CD4-positive, alpha-beta memory T cell (primary cell): Measurements from ENCODE around the gene NFAT5. TPM values are rescaled to one million over a fixed set of nuclear protein-coding genes. Genes with fewer than 3 reads are reported as not detected.
"Not testable (repeated sequence)": the region's sequence is repeated elsewhere in the genome, so short reads cannot be mapped to it uniquely, and the experiment has no call there.

ENCODE experiments used
- CTCF ChIA-PET: fragments of 350-600 bp; sonication (Branson Sonifier 250); formaldehyde crosslinking; loops from one replicate; lab custom pipeline; 2021; ENCODE audit warnings: inconsistent platforms; ENCODE audit not compliant: partially characterized antibody; lab: Charles Lee
- POLR2A ChIA-PET: fragments of 350-600 bp; sonication (Branson Sonifier 250); formaldehyde crosslinking; loops from one replicate; lab custom pipeline; 2021; ENCODE audit not compliant: partially characterized antibody; lab: Charles Lee
- DNase-seq, 5 donors: peaks; one replicate each; pipeline versions ENCODE4 v3.0.0 to v3.0.0-alpha.2; 2020 to 2022; ENCODE audit warnings: mixed read lengths in 1 of 5
- H3K27ac ChIP-seq: one replicate; pipeline ENCODE4 v1.7.0; 2013; ENCODE audit warnings: low read depth, low read length
- H3K27me3 ChIP-seq: 2 replicates; pipeline ENCODE4 v1.7.0; 2013; ENCODE audit warnings: mild to moderate bottlenecking, low read length, moderate library complexity; ENCODE audit not compliant: insufficient read depth
- H3K36me3 ChIP-seq: 2 replicates; pipeline ENCODE4 v1.7.0; 2013; ENCODE audit warnings: mild to moderate bottlenecking, low read length, moderate library complexity; ENCODE audit not compliant: insufficient read depth
- H3K4me1 ChIP-seq: 2 replicates; pipeline ENCODE4 v1.7.0; 2013; ENCODE audit warnings: mild to moderate bottlenecking, low read length, moderate library complexity; ENCODE audit not compliant: insufficient read depth
- H3K4me3 ChIP-seq, 2 donors: one replicate each; pipeline ENCODE4 v1.7.0; 2013; ENCODE audit warnings: low read length in 2 of 2, mild to moderate bottlenecking in 1 of 2
- H3K9me3 ChIP-seq, 2 donors: one replicate each; pipeline ENCODE4 v1.7.0; 2013; ENCODE audit warnings: low read length in 2 of 2, control low read depth in 1 of 2; ENCODE audit not compliant: control insufficient read depth in 1 of 2
- H3K27ac Mint-ChIP-seq, 7 donors: one replicate each; pipeline ENCODE4 v1.8.0; 2020 to 2021; ENCODE audit warnings: mixed read lengths in 7 of 7, mild to moderate bottlenecking in 6 of 7, inconsistent platforms in 3 of 7, moderate library complexity in 3 of 7
- H3K27me3 Mint-ChIP-seq, 2 donors: one replicate each; pipeline ENCODE4 v1.8.0; 2020 to 2021; ENCODE audit warnings: mixed read lengths in 2 of 2
- H3K36me3 Mint-ChIP-seq, 2 donors: one replicate each; pipeline ENCODE4 v1.8.0; 2020 to 2021; ENCODE audit warnings: mixed read lengths in 2 of 2, inconsistent platforms in 1 of 2, mild to moderate bottlenecking in 1 of 2
- H3K4me1 Mint-ChIP-seq, 4 donors: one replicate each; pipeline ENCODE4 v1.8.0; 2020 to 2021; ENCODE audit warnings: mixed read lengths in 4 of 4, mild to moderate bottlenecking in 1 of 4
- H3K4me3 Mint-ChIP-seq, 8 donors: one replicate each; pipeline ENCODE4 v1.8.0; 2020 to 2021; ENCODE audit warnings: mixed read lengths in 8 of 8, mild to moderate bottlenecking in 7 of 8, moderate library complexity in 6 of 8, inconsistent platforms in 3 of 8
- H3K9me3 Mint-ChIP-seq, 8 donors: one replicate each; pipeline ENCODE4 v1.8.0; 2020 to 2021; ENCODE audit warnings: mixed read lengths in 8 of 8, mild to moderate bottlenecking in 5 of 8, inconsistent platforms in 3 of 8, moderate library complexity in 1 of 8
- intact Hi-C: fragments of 100-400 bp; cut with micrococcal nuclease; formaldehyde crosslinking; loops from one replicate; pipeline ENCODE4 v1.15.1; 2023
- polyA plus RNA-seq, 2 donors: library from polyadenylated mRNA; unstranded; fragments of 300-500 nt; fragmentation: Illumina TruSeq; gene quantifications; one replicate each; pipeline ENCODE4 v1.2.3, GENCODE V29; 2021
- total RNA-seq, 2 experiments: library from RNA; stranded (reverse); gene quantifications; one replicate each; pipeline ENCODE4 v1.2.3, GENCODE V29; 2021

NFAT5 gene
- total and polyA plus RNA-seq, 4 experiments from 2014 or later = 1.8 to 35.6 (median 18.7) TPM

- Mint-ChIP-seq H3K4me1 (peaks cover 19 to 34% (median 26%) of the 10 kb centered on the region in 4 donors), H3K4me3 (no peak overlapping the region), H3K36me3 (peaks cover 4 to 8% of the 10 kb centered on the region in 2 donors), H3K27ac (no peak overlapping the region), H3K9me3 (no peaks in the 10 kb centered on the region), H3K27me3 (no peaks in the 10 kb centered on the region)
- no peak overlapping the region for H3K4me3 ChIP-seq
- CTCF ChIA-PET = no interaction called here
- no peak for DNase-seq
- H3K27ac ChIP-seq = no peak overlapping the region
- H3K36me3 ChIP-seq = no peaks in the 10 kb centered on the region
- H3K27me3 ChIP-seq = no peaks in the 10 kb centered on the region
- H3K9me3 ChIP-seq = no peaks in the 10 kb centered on the region
- POLR2A ChIA-PET = no interaction called here
- H3K4me1 ChIP-seq = peaks cover 8% of the 10 kb centered on the region
- intact Hi-C loops = no loop called here
Measured at GRCh38 chr16:69581297-69581696, 15.5 kb downstream of the NFAT5 start.

DNA sequence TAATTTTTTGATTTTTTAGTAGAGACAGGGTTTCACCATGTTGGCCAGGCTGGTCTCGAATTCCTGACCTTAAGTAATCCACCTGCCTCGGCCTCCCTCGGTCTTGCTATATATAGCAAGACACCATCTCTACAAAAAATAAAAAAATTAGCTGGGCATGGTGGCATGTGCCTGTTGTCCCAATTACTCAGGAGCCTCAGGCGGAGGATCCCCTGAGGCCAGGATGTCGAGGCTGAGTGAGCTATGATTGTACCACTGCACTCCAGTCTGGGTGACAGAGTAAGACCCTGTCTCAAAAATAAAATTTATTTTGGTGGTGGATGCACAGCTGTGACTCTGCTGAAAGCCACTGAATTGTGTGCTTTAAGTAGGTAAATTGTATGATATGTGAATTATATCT lies 18.7 kb downstream of the NFAT5 start:
- H3K4me3 ChIP-seq, H3K9me3 Mint-ChIP-seq, H3K4me1 ChIP-seq, H3K36me3 ChIP-seq, H3K27ac Mint-ChIP-seq, H3K36me3 Mint-ChIP-seq, DNase-seq, intact Hi-C loops, H3K27me3 Mint-ChIP-seq, H3K27me3 ChIP-seq, H3K4me3 Mint-ChIP-seq, H3K9me3 ChIP-seq, H3K27ac ChIP-seq: not testable (repeated sequence)
- ChIA-PET POLR2A (interaction anchor here (0.7 to 1.0 kb wide), 2 partner anchors 34 to 111 kb away, joined by 3 read pairs; no protein-coding TSS in a partner anchor), CTCF (interaction anchor here (0.6 kb wide), 1 partner anchor 9 kb away, joined by 3 read pairs; no protein-coding TSS in a partner anchor)
- H3K4me1 Mint-ChIP-seq = peaks cover 18 to 33% (median 23%) of the 10 kb centered on the region in 4 donors

DNA sequence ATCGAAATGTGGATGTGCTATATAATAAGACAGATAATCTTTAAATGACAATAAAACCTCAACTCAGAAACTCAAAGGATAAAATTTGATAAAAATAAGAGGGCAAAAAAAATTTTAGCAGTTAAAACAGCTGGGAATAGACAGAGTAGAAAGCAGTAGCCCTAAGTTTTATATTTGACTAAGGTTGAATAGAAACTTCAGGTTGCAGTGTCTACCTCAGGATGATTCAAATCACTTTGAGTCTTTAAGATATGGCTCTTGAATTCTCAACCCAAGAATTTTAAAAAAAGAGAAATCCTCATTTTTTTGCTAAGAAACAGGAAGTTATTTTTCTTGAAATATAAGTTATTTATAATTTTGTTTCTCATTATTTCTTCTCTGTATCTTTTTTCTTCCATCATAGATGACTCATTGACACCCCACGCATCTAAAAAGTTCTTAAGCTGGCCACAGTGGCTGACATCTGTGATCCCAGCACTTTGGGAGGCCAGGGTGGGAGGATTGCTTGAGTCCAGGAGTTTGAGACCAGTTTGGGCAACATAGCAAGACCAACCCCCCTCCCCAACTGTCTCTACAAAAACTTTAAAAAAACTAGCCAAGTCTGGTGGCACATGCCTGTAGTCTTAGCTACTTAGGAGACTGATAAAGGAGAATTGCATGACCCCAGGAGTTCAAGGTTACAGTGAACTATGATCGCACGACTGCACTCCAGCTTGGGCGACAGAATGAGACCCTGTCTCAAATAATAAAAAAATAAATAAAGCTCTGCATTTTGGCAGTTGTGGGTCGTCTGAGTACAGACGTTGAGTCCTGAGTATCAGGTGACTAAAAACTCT lies 23.9 kb downstream of the NFAT5 start:
- H3K4me3 Mint-ChIP-seq = no peak overlapping the region
- intact Hi-C loops = no loop called here
- H3K36me3 Mint-ChIP-seq = peaks cover 4 to 10% of the 10 kb centered on the region in 2 donors
- peaks cover 15 to 29% (median 24%) of the 10 kb centered on the region in 4 donors for H3K4me1 Mint-ChIP-seq
- H3K27ac ChIP-seq = no peak overlapping the region
- H3K36me3 ChIP-seq = no peaks in the 10 kb centered on the region
- H3K27ac Mint-ChIP-seq = peak overlapping the region in 1 of 7 donors; percentile 29
- H3K27me3 ChIP-seq = no peaks in the 10 kb centered on the region
- DNase-seq = no peak
- peaks cover under 1% of the 10 kb centered on the region for H3K4me1 ChIP-seq
- H3K4me3 ChIP-seq = no peak overlapping the region
- no peaks in the 10 kb centered on the region for H3K27me3 Mint-ChIP-seq
- ChIA-PET CTCF (no interaction called here), POLR2A (no interaction called here)
- no peaks in the 10 kb centered on the region for H3K9me3 ChIP-seq
- no peaks in the 10 kb centered on the region for H3K9me3 Mint-ChIP-seq

DNA sequence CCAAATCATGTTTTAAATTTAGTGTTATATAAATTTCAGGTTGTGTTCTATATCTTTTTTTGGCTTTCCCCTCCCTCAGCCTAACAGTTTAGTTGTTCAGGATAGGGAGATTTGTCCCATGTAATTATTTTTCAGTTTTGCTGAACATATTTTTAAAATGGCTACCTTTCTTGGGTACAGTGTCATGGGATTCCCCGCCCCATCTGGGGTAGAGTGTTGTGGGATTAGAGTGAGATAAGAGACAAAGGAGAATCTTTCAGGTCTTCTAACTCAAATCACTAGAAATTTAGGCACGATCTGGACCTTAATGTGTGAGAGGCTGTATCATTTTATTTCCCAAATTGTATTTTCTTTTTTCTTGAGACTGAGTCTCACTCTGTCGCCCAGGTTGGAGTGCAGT lies 24.8 kb downstream of the NFAT5 start:
- ChIA-PET CTCF (interaction anchor here (2.5 kb wide), 1 partner anchor 195 kb away, joined by 8 read pairs; no protein-coding TSS in a partner anchor), POLR2A (no interaction called here)
- Histone ChIP-seq H3K9me3 (no peaks in the 10 kb centered on the region), H3K4me1 (peaks cover 8% of the 10 kb centered on the region), H3K27ac (no peak overlapping the region), H3K36me3 (no peaks in the 10 kb centered on the region), H3K4me3 (no peak overlapping the region), H3K27me3 (no peaks in the 10 kb centered on the region)
- Mint-ChIP-seq H3K27me3 (no peaks in the 10 kb centered on the region), H3K4me3 (no peak overlapping the region), H3K36me3 (peaks cover 0 to 8% of the 10 kb centered on the region in 2 donors), H3K27ac (no peak overlapping the region), H3K9me3 (no peaks in the 10 kb centered on the region), H3K4me1 (peaks cover 21 to 32% (median 29%) of the 10 kb centered on the region in 4 donors)
- DNase-seq = no peak
- intact Hi-C loops = no loop called here

- ChIA-PET CTCF (no interaction called here), POLR2A (no interaction called here)
- peaks cover 25 to 37% (median 32%) of the 10 kb centered on the region in 4 donors for H3K4me1 Mint-ChIP-seq
- intact Hi-C loops = no loop called here
- peaks cover 12% of the 10 kb centered on the region for H3K4me1 ChIP-seq
- no peak overlapping the region for H3K27ac ChIP-seq
- H3K4me3 Mint-ChIP-seq = no peak overlapping the region
- DNase-seq = no peak
- no peak overlapping the region for H3K4me3 ChIP-seq
- H3K36me3 ChIP-seq = no peaks in the 10 kb centered on the region
- H3K27me3 ChIP-seq = no peaks in the 10 kb centered on the region
- H3K36me3 Mint-ChIP-seq = peaks cover 0 to 4% of the 10 kb centered on the region in 2 donors
- no peaks in the 10 kb centered on the region for H3K27me3 Mint-ChIP-seq
- no peak overlapping the region for H3K27ac Mint-ChIP-seq
- H3K9me3 Mint-ChIP-seq = no peaks in the 10 kb centered on the region
- no peaks in the 10 kb centered on the region for H3K9me3 ChIP-seq
Measured at GRCh38 chr16:69593751-69594255, 28.0 kb downstream of the NFAT5 start.

GRCh38 chr16:69595127-69596036 lies 29.6 kb downstream of the NFAT5 start:
- no peak overlapping the region for H3K4me3 ChIP-seq
- intact Hi-C loops = no loop called here
- no peaks in the 10 kb centered on the region for H3K9me3 ChIP-seq
- no peaks in the 10 kb centered on the region for H3K36me3 ChIP-seq
- Mint-ChIP-seq H3K9me3 (no peaks in the 10 kb centered on the region), H3K4me1 (peaks cover 36 to 48% (median 44%) of the 10 kb centered on the region in 4 donors), H3K4me3 (peak overlapping the region in 2 of 8 donors; percentile 35 to 59), H3K27me3 (no peaks in the 10 kb centered on the region), H3K27ac (peak overlapping the region in 1 of 7 donors; percentile 68), H3K36me3 (peaks cover 0 to 4% of the 10 kb centered on the region in 2 donors)
- H3K27me3 ChIP-seq = no peaks in the 10 kb centered on the region
- CTCF ChIA-PET = no interaction called here
- H3K27ac ChIP-seq = no peak overlapping the region
- POLR2A ChIA-PET = no interaction called here
- DNase-seq = no peak
- H3K4me1 ChIP-seq = peaks cover 12% of the 10 kb centered on the region

- Mint-ChIP-seq H3K9me3 (no peaks in the 10 kb centered on the region), H3K27me3 (no peaks in the 10 kb centered on the region), H3K27ac (peak overlapping the region in 1 of 7 donors; percentile 53), H3K4me1 (peaks cover 37 to 55% (median 44%) of the 10 kb centered on the region in 4 donors), H3K36me3 (peaks cover 0 to 2% of the 10 kb centered on the region in 2 donors), H3K4me3 (no peak overlapping the region)
- peaks cover 12% of the 10 kb centered on the region for H3K4me1 ChIP-seq
- ChIA-PET CTCF (no interaction called here), POLR2A (no interaction called here)
- no peak overlapping the region for H3K27ac ChIP-seq
- H3K9me3 ChIP-seq = no peaks in the 10 kb centered on the region
- no peaks in the 10 kb centered on the region for H3K27me3 ChIP-seq
- no peak for DNase-seq
- no peaks in the 10 kb centered on the region for H3K36me3 ChIP-seq
- H3K4me3 ChIP-seq = no peak overlapping the region
- intact Hi-C loops = no loop called here
Measured at GRCh38 chr16:69596801-69597200, 31.0 kb downstream of the NFAT5 start.
